GM15510 (cell line): ENCODE data around the gene SSTR1.

Experiments used
- POLR2A ChIP-seq: IDR thresholded peaks from 3 replicates; pipeline ENCODE4 v1.6.1; 2011; ENCODE audit warnings: borderline replicate concordance; ENCODE audit not compliant: insufficient read length; ENCODE audit errors: extremely low read depth

SSTR1 gene, protein sequence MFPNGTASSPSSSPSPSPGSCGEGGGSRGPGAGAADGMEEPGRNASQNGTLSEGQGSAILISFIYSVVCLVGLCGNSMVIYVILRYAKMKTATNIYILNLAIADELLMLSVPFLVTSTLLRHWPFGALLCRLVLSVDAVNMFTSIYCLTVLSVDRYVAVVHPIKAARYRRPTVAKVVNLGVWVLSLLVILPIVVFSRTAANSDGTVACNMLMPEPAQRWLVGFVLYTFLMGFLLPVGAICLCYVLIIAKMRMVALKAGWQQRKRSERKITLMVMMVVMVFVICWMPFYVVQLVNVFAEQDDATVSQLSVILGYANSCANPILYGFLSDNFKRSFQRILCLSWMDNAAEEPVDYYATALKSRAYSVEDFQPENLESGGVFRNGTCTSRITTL

DNA sequence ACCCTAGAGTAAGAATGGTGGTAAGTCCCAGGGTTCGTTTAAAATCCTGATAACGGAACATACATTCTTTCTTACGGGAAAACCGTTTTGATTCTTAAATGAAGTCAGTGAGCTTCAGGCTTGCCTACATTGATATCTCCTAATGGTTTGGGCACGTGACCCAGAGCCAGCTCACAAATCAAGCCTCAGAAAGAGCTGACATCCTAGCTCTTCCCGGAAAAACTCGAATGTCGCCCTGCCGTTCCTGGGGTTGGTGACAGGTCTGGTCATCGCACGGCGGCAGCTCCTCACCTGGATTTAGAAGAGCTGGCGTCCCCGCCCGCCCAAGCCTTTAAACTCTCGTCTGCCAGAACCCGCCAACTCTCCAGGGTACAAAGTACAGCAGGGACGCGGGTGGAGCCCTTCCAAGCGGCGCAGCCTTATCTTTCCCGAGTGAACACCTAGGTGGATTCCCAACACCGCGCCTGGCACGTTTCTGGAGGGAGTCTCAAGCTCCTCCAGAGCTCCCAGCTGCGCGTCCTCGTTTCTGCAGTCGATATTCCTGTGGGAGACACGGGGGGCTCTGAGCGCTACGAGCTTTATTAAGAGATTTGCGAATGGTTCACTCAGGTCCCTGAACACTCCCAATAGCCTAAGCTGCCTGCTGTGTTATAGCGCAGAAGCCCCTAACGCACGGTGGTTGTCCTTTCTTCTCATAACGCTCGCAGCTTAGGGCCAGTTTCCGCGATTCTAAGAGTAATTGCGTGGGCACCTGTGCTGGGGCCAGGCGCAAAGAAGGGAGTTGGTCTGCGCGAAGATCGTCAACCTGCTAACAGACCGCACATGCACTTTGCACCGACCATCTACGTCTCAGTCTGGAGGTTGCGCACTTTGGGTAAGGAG, at the start of gene SSTR1:
SSTR1 (plus strand) TSS at position 169 of the 882 bp plus-strand sequence. CDS start 1,486 bp downstream, outside the sequence.
- no peak for TF ChIP-seq POLR2A

DNA sequence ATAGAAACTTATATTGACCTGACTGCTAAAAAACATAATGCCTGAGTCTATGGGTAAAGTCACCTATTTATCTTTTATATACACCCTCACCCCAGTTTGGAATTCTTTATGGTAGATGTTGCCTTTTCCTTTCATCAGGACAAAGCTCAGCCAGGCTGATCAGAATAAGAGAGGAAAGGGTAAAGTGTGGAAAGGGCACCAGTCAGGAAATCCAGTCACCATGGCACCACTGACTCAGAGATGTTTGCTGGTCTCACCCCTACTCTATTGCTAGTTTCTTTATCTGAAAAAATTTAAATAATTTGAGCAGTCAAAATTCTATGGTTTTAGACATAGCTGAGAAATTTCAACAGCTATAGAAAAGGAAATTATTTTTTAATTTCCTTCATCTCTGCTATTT, 49.2 kb upstream of the SSTR1 start:
- no peak for TF ChIP-seq POLR2A

DNA sequence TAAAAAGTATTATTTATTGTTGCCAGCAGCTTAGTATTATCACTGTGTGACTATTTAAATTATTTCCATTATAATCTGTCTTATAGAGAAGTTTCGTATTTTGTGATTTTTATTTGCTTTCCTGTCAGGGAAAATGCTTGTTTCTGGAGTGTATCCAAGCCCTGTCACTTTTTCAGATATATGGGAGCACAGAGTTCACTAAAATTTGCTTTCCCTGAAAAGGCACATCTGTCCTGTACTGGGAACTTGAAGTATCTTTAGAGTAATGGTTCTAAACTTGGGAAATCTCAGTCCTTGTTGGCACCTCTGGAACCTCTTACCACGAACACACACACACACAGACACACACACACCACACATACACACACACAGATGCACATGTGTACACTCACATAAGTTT, 39.3 kb upstream of the SSTR1 start:
- no peak for TF ChIP-seq POLR2A

DNA sequence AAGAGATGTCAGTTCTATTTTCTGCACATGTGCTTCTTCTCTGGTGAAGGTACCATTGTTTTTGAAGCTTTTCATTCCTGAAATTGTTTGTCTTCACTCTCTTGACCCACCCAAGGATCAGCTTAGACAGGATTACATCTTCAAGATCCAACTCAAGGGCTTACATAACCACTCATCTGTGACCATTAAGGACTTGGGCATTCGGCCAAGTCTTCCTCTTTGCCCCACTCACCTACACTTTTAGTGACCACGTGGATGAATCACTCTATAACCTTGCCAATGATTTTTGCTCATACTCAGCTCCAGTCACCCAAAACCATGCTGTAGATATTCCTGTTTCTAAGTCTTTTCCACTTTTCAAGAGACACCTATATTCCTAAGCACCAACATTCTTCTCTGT, 36.5 kb upstream of the SSTR1 start:
- TF ChIP-seq POLR2A: no peak

DNA sequence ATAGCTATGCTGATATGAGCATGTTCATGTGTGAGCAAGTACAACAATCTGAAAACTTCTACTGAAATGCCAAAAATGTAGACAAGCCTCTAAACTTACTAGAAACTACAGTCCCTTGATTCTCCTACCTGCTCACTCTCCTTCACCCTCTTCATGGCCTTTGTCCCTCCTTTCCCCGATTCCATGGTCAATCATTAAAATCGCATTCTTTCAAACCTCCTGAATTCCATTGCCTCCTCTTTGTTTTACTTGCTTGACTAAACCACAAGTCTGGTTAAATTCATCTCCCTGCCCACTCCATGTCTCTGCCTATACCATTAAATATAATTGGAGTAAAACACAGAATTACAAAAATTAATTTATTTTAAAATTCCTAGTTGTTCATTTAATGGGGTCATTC, 33.0 kb upstream of the SSTR1 start:
- no peak for TF ChIP-seq POLR2A

DNA sequence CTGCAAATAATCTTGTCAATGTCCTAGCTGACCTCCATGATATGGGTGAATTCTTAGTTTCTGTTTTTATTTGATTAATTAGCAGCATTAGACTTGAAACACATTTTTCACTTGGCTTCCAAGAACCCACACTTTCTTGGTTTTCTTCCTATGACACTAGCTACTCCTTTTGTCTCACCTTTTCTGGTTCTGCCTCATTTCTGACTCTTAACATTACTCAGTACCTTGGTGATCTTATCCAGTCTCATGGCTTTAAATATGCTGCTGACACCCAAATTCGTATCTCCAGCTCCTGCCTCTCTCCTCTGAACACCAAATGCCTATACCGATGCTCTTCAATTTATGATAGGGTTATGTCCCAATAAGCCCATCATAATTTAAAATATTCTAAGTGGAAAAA, 32.0 kb upstream of the SSTR1 start:
- no peak for TF ChIP-seq POLR2A

DNA sequence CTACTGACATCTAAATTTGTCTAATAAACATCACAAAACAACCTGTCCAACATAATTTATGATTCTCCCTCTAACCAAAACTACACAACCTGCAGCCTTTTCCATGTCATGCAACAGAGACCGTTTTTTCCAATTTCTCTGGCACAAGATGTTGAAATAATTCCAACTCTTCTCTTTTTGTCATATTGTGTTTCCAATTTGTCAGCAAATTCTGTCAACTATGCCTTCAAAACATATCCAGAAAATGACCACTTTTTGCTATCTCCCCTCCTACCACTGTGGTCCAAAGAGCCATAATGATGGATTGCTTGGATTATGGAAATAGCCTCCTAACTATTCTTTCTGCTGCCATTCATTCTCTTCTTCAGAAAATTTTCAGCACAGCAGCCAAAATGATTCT, 31.3 kb upstream of the SSTR1 start:
- no peak for TF ChIP-seq POLR2A

DNA sequence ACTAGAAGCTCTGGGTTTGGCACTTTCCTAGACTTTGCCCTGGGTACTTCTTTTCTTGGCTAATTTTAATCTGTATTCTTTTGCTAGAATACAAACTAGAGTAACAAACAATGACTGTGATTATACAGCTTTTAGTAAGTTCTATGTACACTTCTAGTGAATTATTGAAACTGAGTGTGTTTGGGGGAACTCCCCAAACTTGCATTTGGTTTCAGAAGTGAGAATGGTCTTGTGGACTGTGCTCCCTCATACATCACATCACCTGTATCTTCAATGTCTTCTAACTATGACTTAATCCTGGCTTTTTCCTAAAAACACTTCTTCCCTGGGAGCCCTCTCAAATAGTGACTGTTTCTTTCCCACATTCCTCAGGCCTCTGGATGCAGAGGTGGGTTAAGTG, 23.6 kb upstream of the SSTR1 start:
- TF ChIP-seq POLR2A: no peak

DNA sequence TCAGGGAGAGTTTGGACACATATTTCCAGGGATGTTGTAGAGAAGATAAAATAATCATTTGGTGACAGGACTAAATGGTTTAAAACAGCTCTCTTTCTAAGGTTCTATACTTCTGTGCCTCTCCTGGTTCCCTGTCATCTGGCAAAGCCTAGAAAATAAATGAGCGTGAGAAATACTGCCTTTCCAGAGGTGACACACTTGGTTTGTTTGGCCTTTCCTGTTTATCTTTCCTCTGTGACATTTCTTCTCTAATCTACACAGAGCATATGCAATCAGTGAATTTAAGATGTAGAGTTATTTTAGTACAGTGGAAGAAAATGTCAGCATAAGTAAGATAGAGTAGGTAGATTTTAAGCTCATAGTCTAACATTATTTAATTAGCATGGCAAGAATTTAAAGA, 22.0 kb upstream of the SSTR1 start:
- no peak for TF ChIP-seq POLR2A

DNA sequence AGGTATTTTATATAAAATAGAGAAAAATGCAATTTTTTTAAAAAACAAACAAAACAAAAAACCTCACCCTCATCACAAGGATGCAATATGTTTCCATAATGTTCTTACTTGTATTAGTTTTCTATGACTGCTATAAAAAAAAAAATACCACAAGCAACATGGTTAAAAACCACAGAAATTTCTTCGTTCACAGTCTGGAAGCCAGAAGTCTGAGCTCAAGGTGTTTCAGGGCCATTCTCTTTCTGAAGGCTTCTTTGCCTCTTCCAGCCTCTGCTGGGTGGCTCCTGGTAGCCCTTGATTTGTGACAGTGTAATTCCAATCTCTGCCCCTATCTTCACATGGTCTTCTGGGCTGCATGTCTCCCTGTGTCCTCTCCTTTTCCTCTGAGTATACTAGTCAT, 21.5 kb upstream of the SSTR1 start:
- TF ChIP-seq POLR2A: no peak

DNA sequence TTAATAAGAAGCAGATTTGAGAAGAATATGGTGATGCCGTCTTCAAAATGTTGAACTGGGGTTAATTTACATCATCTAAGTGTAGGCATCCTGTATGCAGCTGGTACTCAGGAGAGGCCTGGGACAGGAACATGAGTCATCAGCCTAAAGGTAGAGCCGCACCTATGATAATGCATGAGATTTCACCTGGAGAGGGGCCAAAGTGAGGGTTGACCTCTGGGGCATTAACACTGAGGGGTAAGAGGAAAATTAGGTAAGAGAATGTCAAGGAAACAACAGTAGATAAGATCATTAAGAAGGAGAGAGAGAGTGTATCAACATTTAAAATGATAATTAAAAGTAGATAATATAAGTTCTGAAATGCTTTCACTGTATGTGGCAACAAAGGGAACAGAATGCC, 20.2 kb upstream of the SSTR1 start:
- no peak for TF ChIP-seq POLR2A

DNA sequence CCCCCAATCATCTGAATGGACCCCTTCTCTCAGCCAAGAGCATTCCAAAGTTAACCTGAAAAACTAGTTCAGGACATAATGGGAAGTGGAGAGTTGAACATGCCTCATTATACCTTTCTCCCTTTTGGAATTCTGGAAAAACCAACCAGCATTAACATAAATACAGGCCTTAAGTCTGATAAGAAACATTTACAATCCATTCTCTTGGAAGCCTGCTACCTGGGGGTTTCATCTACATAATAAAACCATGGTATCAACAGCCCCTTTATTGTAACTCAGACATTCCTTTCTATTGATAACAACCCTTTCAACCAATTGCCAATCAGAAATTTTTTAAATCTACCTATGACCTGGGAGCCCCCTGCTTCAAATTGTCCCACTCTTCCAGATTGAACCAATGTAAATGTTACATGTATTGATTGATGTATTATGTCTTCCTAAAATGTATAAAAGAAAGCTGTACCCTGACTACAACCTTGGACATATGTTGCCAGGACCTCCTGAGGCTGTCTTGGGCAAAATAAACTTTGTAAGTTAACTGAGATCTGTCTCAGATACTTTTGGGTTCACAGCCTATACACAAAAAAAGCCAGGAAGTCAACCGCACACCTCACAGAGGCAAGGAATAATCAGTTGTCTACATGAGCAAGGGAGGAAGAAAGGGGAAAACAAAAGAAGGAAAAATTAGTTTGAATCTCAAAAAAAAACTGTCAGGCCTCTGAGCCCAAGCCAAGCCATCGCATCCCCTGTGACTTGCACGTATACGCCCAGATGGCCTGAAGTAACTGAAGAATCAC, 17.6 kb upstream of the SSTR1 start:
- no peak for TF ChIP-seq POLR2A

DNA sequence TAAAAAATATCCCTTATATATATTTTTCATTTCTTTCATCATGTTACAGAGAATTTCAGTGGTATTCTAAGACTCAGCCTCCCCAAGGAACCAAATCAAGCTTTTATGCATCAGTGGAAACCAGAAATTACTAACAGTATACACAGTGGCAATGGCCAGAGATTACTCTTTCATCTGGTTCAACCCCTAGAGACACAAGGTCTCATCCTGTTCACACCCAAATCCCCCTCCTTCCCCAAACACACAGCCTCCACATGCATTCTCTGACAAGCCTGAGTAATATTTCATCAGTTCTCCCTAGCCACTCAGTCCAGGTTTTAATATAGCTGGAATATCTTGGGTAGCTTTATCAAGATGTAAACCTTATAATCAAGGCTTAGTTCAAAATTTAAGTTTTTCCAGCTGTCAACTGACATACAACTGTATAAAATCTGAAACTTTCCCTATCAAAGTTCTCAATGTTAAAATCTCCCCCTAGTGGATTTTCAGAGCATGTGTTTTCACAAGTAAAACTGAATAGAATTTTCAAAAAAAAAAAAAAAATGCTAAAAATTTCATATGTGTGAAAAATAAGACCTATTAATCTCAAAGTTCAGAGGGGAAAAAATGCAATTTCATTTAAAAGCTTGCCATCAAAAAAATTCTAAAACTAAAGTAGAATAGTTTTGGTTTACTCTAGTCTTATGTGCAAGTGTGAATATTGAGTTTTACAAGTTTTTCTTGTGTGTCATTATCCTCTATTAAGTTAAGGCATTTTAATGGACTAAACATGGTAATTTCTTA, 10.5 kb upstream of the SSTR1 start:
- no peak for TF ChIP-seq POLR2A

DNA sequence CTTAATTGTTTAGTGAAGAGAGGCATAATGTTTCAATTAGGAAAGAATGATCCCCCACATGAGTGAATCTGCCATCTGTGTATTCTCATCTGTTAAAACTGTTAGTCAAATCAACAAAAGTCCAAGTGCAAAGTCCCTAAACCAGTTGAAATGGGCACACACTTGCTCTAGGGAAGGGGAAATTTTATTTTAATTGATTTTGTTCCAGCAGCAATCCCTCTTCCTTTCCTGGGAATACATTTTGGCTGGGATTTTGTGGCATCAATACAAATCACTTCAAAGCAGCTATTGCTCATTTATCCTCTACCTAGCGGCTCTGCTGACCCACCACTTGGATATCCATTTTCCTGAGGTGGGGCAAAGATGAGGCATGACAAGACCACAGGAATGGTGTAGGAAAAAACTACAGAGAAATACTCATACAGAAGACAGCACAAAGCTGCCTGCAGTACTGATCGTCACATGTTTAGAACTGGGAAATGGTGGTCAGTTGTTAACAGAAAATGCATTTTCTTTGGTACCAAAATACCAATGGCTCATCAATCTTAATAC, 9.8 kb upstream of the SSTR1 start:
- no peak for TF ChIP-seq POLR2A

DNA sequence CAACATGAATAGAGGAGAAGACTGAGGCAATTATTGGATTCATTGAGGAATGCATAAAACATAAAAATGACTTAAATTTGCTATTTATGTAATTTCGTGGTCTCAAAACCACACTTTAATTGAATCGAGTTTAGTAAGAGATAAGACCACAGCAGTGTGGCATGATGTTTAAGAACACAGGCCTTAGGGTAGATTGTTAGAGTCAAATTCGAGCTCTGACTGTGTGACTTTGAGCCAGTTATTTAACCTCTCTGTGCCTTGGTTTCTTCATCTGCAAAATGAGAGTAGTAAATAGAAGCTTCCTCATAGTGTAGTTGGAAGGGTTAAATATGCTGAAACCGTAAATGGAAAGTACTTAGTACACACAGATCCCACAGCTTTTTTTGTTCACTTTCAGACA, 9.3 kb upstream of the SSTR1 start:
- no peak for TF ChIP-seq POLR2A

DNA sequence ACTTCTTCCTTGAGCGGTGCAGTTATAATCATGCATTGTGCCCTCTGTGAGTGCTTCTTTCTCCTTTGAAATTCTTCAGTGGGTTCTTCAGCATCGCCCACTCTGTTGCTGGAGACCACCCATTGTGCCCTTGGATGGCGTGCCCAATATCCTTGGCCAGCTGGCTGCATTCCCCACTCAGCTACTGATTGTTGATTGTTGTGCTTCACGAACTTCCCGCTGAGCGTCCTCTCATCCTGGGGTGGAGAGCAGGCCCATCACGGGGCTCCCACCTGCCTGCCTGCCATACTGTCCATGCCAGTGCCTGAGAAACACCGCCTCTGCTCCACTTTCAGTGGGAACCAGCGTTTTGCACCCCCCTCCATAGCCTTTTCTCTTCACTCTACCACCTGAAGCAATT, 8.6 kb upstream of the SSTR1 start:
- TF ChIP-seq POLR2A: no peak
